AG10803 (cell line): Measurements from ENCODE around the gene AMOTL1.
A peak's percentile ranks its signal among the peaks of the same experiment; 100 is the strongest.
"Not testable (repeated sequence)": the region's sequence is repeated elsewhere in the genome, so short reads cannot be mapped to it uniquely, and the experiment has no call there.

ENCODE experiments used
- DNase-seq: peaks from one replicate; pipeline ENCODE4 v3.0.0; 2010; ENCODE audit warnings: low read depth
- H3K4me3 ChIP-seq: 2 replicates; pipeline ENCODE4 v1.5.1; 2011; ENCODE audit warnings: mild to moderate bottlenecking, low read length, control low read depth
- TF ChIP-seq, protein P1 (sequence below): conservative IDR thresholded peaks from 2 replicates; pipeline ENCODE4 v1.5.1; 2011; ENCODE audit warnings: mild to moderate bottlenecking, low read length, control low read depth, inconsistent platforms

AMOTL1 gene

DNA sequence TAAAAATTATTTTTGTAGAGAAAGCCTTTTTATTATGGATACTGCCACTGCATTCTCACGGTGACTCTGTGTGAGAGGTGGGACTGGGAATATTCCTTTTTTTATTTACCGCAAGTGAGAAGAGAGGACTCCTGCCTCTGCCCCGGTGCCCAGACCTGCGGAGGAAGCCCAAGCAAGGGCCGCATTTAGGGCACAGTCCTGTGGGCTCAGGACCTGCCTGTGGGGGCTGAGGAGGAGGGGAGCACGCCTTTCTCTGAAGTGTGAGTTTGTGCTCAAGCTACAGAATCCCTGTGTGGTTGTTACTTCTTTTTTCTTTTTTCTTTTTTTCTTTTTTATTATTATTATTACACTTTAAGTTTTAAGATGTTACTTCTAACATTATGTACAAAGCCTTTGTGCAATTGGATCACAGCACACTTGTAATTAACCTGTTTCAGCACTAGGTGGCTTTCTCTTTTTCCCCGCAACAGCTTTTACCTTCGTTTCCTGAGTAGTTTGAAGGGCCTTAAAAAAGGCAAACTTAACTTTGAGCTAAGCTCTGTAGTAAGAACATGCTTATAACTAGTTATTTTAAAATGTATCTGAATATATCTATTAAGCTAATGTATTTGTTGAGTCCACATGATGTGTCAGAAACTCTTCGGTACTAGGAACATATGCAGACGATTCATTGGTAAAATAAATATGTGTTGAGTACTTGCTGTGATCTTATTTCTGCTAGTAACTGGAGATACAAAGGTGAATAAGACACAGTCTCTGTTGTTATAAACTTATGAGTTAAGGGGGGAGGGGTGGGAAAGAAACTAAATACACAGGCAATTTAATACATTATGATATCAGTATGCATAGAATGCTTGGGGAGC is 18.3 kb downstream of the AMOTL1 start:
- peak; percentile 53 for DNase-seq
- TF ChIP-seq, protein P1, sequence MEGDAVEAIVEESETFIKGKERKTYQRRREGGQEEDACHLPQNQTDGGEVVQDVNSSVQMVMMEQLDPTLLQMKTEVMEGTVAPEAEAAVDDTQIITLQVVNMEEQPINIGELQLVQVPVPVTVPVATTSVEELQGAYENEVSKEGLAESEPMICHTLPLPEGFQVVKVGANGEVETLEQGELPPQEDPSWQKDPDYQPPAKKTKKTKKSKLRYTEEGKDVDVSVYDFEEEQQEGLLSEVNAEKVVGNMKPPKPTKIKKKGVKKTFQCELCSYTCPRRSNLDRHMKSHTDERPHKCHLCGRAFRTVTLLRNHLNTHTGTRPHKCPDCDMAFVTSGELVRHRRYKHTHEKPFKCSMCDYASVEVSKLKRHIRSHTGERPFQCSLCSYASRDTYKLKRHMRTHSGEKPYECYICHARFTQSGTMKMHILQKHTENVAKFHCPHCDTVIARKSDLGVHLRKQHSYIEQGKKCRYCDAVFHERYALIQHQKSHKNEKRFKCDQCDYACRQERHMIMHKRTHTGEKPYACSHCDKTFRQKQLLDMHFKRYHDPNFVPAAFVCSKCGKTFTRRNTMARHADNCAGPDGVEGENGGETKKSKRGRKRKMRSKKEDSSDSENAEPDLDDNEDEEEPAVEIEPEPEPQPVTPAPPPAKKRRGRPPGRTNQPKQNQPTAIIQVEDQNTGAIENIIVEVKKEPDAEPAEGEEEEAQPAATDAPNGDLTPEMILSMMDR, result peak; percentile 69
- no peak overlapping the region for H3K4me3 ChIP-seq

DNA sequence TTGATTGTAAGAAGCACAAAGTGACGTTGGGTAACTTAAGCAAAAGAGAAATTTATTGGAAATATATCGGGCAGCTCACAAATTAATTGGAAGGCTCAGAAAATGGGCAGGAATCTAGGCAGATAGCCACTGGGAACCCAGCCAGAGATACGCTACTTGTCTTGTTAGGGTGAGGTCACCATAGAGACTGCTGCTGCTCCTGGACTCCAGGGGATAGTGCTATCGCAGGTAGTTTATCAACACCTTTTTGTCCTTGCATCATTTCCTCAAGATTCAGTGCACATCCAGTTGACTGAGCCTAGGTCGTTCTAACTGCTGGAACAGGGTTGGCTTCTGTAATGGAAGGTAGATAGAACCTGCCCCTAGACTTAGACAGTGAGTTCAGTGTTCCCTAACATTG is 19.6 kb downstream of the AMOTL1 start:
- no peak overlapping the region for H3K4me3 ChIP-seq
- TF ChIP-seq, protein P1, result no peak
- no peak for DNase-seq

DNA sequence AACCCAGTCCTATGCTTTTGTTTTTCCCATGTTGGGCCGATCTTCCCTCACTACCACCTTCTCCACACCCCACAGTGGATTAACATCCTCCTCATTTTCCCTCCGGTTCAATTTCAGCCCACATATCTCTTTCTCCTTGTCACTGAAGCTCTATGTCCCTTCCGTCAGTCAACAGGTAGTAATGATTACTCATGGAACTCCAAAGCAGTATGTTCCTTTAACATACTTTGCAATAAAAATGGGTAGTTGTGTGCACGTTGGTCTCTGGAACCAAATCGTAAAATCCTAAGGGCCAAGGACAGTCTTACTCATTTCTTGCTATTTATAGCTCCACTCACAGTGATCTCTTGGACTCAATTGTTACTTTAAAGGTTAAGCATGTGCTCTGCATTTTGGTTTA is 20.2 kb downstream of the AMOTL1 start:
- DNase-seq, result no peak
- TF ChIP-seq, protein P1, result no peak
- H3K4me3 ChIP-seq, result no peak overlapping the region

DNA sequence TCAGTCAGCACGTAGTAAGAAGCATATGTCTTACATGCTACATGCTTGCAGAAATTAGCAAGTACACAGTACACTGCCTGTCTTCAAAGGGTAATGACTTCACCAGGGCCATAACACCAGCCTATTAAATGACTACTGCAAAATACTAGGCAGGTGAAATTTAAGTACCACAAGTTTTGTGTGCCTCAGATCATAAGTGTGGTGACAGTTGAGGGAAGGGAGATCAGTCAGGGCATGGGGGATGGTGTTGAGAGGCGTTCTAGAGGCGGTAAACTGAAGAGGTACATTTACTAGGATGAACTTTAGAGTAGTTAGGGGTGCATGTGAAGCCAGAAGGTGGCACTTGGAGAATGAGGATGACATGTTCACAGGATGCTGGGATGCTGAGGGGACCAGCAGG is 22.0 kb downstream of the AMOTL1 start:
- TF ChIP-seq, protein P1, result no peak
- no peak for DNase-seq
- no peak overlapping the region for H3K4me3 ChIP-seq

DNA sequence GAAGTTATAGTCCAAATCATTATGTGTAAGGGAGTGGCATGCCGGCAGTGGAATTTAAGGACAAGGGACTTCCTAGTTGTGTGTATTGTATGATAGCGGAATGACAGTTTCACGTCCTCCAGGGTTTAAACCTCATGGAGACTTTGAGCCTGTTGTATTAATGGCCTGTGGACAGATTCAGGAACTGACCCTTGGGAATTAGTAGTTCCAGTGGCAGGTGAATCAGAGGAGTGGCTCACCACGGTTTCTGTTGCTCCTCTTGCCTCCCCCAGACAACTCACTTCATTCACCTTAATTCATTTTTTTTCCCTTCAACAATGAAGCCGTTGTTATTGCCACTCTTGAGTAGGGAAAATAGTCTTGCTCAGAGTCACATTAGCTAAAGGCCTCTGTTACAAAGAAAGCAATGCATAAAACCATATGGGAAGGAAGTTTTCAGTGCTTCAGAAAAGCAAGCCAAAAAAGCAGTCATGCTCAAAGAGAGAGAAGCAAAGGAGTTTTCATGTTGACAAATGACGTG is 22.6 kb downstream of the AMOTL1 start:
- TF ChIP-seq, protein P1, result no peak
- DNase-seq, result peak; percentile 55
- H3K4me3 ChIP-seq, result no peak overlapping the region

DNA sequence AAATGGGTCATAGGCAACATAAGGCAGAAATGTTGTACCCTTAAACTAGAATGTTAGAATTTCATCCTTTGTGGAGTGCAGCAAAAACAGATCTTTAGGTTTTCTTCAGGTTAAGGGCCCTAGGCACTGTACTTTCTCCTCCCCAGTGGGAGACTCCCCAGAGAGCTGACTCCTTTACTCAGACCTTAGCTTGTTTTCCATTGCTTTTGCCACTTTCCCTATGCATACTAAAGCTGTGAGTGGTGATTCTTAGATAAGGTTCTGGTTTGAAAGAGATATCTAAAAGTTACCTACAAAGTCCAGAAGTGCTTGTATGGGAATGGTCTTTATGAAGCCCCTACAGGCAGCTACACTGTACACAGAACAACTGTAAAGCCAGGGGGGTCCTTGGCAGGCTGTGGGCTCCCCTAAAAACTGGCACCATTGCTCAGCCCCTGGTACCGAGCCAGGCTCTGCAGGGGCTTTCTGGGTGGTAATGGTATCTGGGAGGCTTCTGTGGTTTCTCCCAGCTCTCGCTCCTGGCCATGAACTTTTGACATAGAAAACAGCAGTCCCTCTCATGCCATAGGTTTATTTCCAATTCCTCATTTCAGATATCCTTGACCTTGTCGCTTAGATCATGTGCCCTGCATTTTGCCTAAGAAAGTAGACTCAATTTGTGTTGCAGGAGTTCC is 23.2 kb downstream of the AMOTL1 start:
- TF ChIP-seq, protein P1, result no peak
- no peak for DNase-seq
- no peak overlapping the region for H3K4me3 ChIP-seq

DNA sequence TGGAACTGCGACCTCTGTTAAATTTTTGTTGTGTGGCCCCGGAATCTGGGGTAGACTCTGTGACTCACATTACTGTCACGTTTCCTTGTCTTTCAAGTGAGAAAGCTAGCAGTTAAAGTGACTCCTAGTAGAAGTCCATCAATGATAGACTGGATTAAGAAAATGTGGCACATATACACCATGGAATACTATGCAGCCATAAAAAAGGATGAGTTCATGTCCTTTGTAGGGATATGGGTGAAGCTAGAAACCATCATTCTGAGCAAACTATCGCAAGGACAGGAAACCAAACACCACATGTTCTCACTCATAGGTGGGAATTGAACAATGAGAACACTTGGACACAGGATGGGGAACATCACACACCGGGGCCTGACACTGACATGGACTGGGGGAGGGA is 23.8 kb downstream of the AMOTL1 start:
- H3K4me3 ChIP-seq, DNase-seq: not testable (repeated sequence)
